SK-N-SH (cell line): ENCODE data around the gene GPR32. TPM values are rescaled to one million over a fixed set of nuclear protein-coding genes. Genes with fewer than 3 reads are reported as not detected.

Experiments
- CTCF ChIA-PET: fragments of 300-600, 350-600 bp; formaldehyde crosslinking; extraction: SDS; loops from one replicate; lab custom pipeline; 2021; lab: Yijun Ruan, JAX
- POLR2A ChIA-PET: fragments of 350-600 bp; sonication (Branson Sonifier 250); formaldehyde crosslinking; extraction: SDS; loops from one replicate; lab custom pipeline; 2020; ENCODE audit warnings: antibody characterized with exemption, inconsistent platforms; lab: Yijun Ruan, JAX
- DNase-seq: peaks from one replicate; pipeline ENCODE4 v3.0.0; 2012
- H2AFZ ChIP-seq: fragments of 200-600 bp; sonication (generic); 2 replicates; pipeline ENCODE4 v1.8.1; 2016; ENCODE audit warnings: antibody characterized with exemption, mild to moderate bottlenecking, low read depth
- H3F3A ChIP-seq: fragments of 200-600 bp; sonication (generic); replicated peaks from 2 replicates; pipeline ENCODE3; 2016; ENCODE audit warnings: antibody characterized with exemption, mild to moderate bottlenecking; ENCODE audit not compliant: insufficient read depth
- H3K27ac ChIP-seq, 2 experiments: fragments of 200-500 bp in 1 of 2; fragments of 200-600 bp in 1 of 2; sonication (Bioruptor generic) in 1 of 2; sonication (generic), shearing (Covaris generic) in 1 of 2; 2 replicates each; pipeline versions ENCODE4 v1.5.1 to v1.6.1; 2014 to 2016; ENCODE audit warnings: low read depth in 2 of 2, inconsistent platforms in 1 of 2, low read length in 1 of 2, mild to moderate bottlenecking in 1 of 2, mixed read lengths in 1 of 2
- H3K27me3 ChIP-seq: fragments of 200-600 bp; sonication (generic), shearing (Covaris generic); 2 replicates; pipeline ENCODE4 v1.6.1; 2016; ENCODE audit warnings: mixed run types; ENCODE audit not compliant: insufficient read depth
- H3K36me3 ChIP-seq, 2 experiments: fragments of 200-500 bp in 1 of 2; fragments of 200-600 bp in 1 of 2; sonication (Bioruptor generic) in 1 of 2; sonication (generic) in 1 of 2; replicated peaks in 1 of 2; 2 replicates each; pipeline versions ENCODE3 to v1.5.1; 2014 to 2016; ENCODE audit warnings: low read length in 1 of 2, mild to moderate bottlenecking in 1 of 2; ENCODE audit not compliant: insufficient read depth in 2 of 2, control insufficient read depth in 1 of 2
- H3K4me1 ChIP-seq, 2 experiments: fragments of 200-500 bp in 1 of 2; fragments of 200-600 bp in 1 of 2; sonication (Bioruptor generic) in 1 of 2; sonication (generic), shearing (Covaris generic) in 1 of 2; 2 replicates each; pipeline versions ENCODE4 v1.5.1 to v1.6.1; 2014 to 2016; ENCODE audit warnings: low read depth in 1 of 2, low read length in 1 of 2, mixed run types in 1 of 2; ENCODE audit not compliant: insufficient read depth in 2 of 2, control insufficient read depth in 1 of 2
- H3K4me2 ChIP-seq: fragments of 200-600 bp; sonication (generic), shearing (Covaris generic); 2 replicates; pipeline ENCODE4 v1.6.1; 2017; ENCODE audit warnings: mixed run types
- H3K4me3 ChIP-seq, 2 experiments: fragments of 200-500 bp in 1 of 2; fragments of 200-600 bp in 1 of 2; sonication (Bioruptor generic) in 1 of 2; sonication (generic), shearing (Covaris generic) in 1 of 2; 2 replicates each; pipeline versions ENCODE4 v1.5.1 to v1.8.1; 2014 to 2016; ENCODE audit warnings: low read depth in 2 of 2, inconsistent platforms in 1 of 2, low read length in 1 of 2, mild to moderate bottlenecking in 1 of 2, mixed read lengths in 1 of 2, moderate library complexity in 1 of 2
- H3K79me2 ChIP-seq: fragments of 200-600 bp; sonication (generic); 2 replicates; pipeline ENCODE4 v1.8.1; 2017; ENCODE audit warnings: mild to moderate bottlenecking; ENCODE audit not compliant: insufficient read depth
- H3K9ac ChIP-seq: fragments of 200-600 bp; sonication (generic); 2 replicates; pipeline ENCODE4 v1.6.1; 2017; ENCODE audit warnings: mixed run types
- H3K9me2 ChIP-seq: fragments of 200-600 bp; sonication (generic); 2 replicates; pipeline ENCODE4 v1.6.1; 2017; ENCODE audit warnings: mixed run types
- H3K9me3 ChIP-seq: fragments of 200-600 bp; sonication (generic); 2 replicates; pipeline ENCODE4 v1.6.1; 2017; ENCODE audit warnings: mixed run types, mild to moderate bottlenecking, moderate library complexity
- H4K20me1 ChIP-seq: fragments of 200-600 bp; sonication (generic); 2 replicates; pipeline ENCODE4 v1.6.1; 2017; ENCODE audit warnings: mild to moderate bottlenecking, mixed run types; ENCODE audit not compliant: insufficient read depth
- CHD2 ChIP-seq: fragments of 150-350 bp; IDR thresholded peaks from 2 replicates; pipeline ENCODE4 v1.6.1; 2018; ENCODE audit warnings: low read length; ENCODE audit not compliant: partially characterized antibody
- EZH2phosphoT487 ChIP-seq: fragments of 200-600 bp; sonication (generic); IDR thresholded peaks from 2 replicates; pipeline ENCODE4 v1.6.1; 2017; ENCODE audit warnings: low read depth, mixed run types, mild to moderate bottlenecking, antibody characterized with exemption, moderate library complexity, borderline replicate concordance
- FOXJ3 ChIP-seq: sonication (generic); formaldehyde crosslinking; IDR thresholded peaks from 2 replicates; pipeline ENCODE4 v1.5.1; 2020; ENCODE audit warnings: mild to moderate bottlenecking, missing genetic modification reagents
- GATA2 ChIP-seq: sonication (generic); formaldehyde crosslinking; IDR thresholded peaks from 2 replicates; pipeline ENCODE4 v1.5.0; 2020; ENCODE audit warnings: mild to moderate bottlenecking, missing genetic modification reagents
- MEF2A ChIP-seq: IDR thresholded peaks from 2 replicates; pipeline ENCODE4 v1.4.0; 2012; ENCODE audit warnings: low read depth, borderline replicate concordance
- MXI1 ChIP-seq: IDR thresholded peaks from 2 replicates; pipeline ENCODE4 v1.6.1; 2012; ENCODE audit warnings: mild to moderate bottlenecking, low read depth, low read length, improper control_type of control experiment
- NFIC ChIP-seq: IDR thresholded peaks from 2 replicates; pipeline ENCODE4 v1.4.0; 2012; ENCODE audit warnings: borderline replicate concordance
- NRF1 ChIP-seq: IDR thresholded peaks from 2 replicates; pipeline ENCODE4 v1.6.1; 2012; ENCODE audit warnings: low read depth, mild to moderate bottlenecking, low read length
- PBX3 ChIP-seq: IDR thresholded peaks from 2 replicates; pipeline ENCODE4; 2012
- POLR2AphosphoS5 ChIP-seq: IDR thresholded peaks from 2 replicates; pipeline ENCODE4 v1.6.1; 2012; ENCODE audit warnings: low read depth, low read length
- RFX5 ChIP-seq: IDR thresholded peaks from 2 replicates; pipeline ENCODE4 v1.6.1; 2012; ENCODE audit warnings: mild to moderate bottlenecking, improper control_type of control experiment, low read length
- RXRA ChIP-seq: IDR thresholded peaks from 2 replicates; pipeline ENCODE4 v1.4.0; 2012; ENCODE audit warnings: low read depth, mild to moderate bottlenecking, borderline replicate concordance
- SIN3A ChIP-seq: IDR thresholded peaks from 2 replicates; pipeline ENCODE4 v1.6.1; 2012; ENCODE audit warnings: low read depth, mild to moderate bottlenecking, low read length, moderate library complexity, borderline replicate concordance
- TAF1 ChIP-seq: IDR thresholded peaks from 2 replicates; pipeline ENCODE4 v1.6.1; 2012; ENCODE audit warnings: low read depth, mild to moderate bottlenecking, low read length, moderate library complexity, borderline replicate concordance
- USF1 ChIP-seq: IDR thresholded peaks from 2 replicates; pipeline ENCODE4 v1.4.0; 2012; ENCODE audit warnings: low read depth, borderline replicate concordance
- ZBTB33 ChIP-seq: IDR thresholded peaks from 2 replicates; pipeline ENCODE4 v1.4.0; 2012; ENCODE audit warnings: low read depth, borderline replicate concordance
- WGBS: methylation state at CpG from one replicate; pipeline ENCODE4 v1.1.6; 2017; ENCODE audit warnings: low lambda C conversion rate; 5-methylcytosine and 5-hydroxymethylcytosine counted together
- polyA plus RNA-seq, 3 experiments: library from polyadenylated mRNA; depleted of rRNA; stranded (reverse); fragments of >200 nt; gene quantifications; 2 replicates each; pipeline ENCODE4 v1.2.3, GENCODE V29; 2012
- TF ChIP-seq, protein P1 (sequence below): IDR thresholded peaks from 2 replicates; pipeline ENCODE4 v1.6.1; 2012; ENCODE audit warnings: mild to moderate bottlenecking, low read depth, low read length, moderate library complexity
- TF ChIP-seq, protein P2 (sequence below): IDR thresholded peaks from 2 replicates; pipeline ENCODE4 v1.4.0; 2012; ENCODE audit warnings: low read depth

GPR32 gene
- polyA plus RNA-seq, 1 of the 3 experiments (the other 2 are of a cell fraction), result not detected

DNA sequence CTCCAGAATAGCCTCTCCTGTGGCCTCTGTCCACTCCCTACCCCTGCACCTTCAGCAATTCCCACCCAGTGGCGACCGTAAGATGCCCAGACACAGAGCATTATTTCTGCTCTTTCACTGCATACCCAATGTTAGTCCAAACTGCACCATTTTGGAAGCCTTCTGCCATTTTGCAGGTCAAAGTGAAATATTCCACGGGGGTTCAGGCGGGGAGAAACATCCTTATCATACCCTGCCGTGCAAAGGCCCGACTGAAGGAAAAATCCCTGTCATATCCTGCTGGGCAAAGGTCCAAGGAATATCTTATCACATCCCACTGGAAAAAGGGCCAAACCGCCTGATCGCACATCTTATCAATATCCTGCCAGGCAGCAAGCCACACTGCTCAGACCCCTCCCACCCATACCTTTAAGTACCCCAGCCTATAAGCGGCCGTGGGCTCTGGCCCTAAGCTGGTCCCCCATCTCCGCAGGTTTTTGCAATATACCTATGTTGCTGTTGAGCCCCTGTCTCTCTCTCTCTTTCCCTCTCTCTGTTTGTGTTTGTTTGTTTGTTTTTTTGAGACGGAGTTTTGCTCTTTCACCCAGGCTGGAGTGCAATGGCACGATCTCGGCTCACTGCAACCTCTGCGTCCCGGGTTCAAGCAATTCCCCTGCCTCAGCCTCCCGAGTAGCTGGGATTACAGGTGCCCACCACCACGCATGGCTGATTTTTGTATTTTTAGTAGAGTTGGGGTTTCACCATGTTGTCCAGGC is 28.9 kb upstream of the GPR32 start:
- Histone ChIP-seq H3K27ac (no peak overlapping the region), H3F3A (no peaks in the 10 kb centered on the region), H3K4me1 (no peaks in the 10 kb centered on the region), H3K9me3 (no peaks in the 10 kb centered on the region), H3K4me3 (no peak overlapping the region), H2AFZ (no peak overlapping the region), H3K4me2 (no peak overlapping the region), H4K20me1 (no peaks in the 10 kb centered on the region), H3K79me2 (no peaks in the 10 kb centered on the region), H3K9me2 (no peaks in the 10 kb centered on the region), H3K9ac (no peak overlapping the region), H3K36me3 (no peaks in the 10 kb centered on the region), H3K27me3 (peaks cover 79% of the 10 kb centered on the region)
- WGBS, result 42% methylated on average over 18 of the region's 18 CpGs
- ChIA-PET CTCF (interaction anchor here (0.6 to 1.9 kb wide), 3 partner anchors 17 to 205 kb away, joined by 3 to 8 read pairs (median 4); no protein-coding TSS in a partner anchor), POLR2A (no interaction called here)
- no peak for DNase-seq
- TF ChIP-seq EZH2phosphoT487 (no peak), ZBTB33 (no peak), RXRA (no peak), CHD2 (no peak), NRF1 (no peak), TAF1 (no peak), PBX3 (no peak), MEF2A (no peak), RFX5 (no peak), SIN3A (no peak), NFIC (no peak), FOXJ3 (CRISPR knock-in tag) (no peak), MXI1 (no peak), POLR2AphosphoS5 (no peak), GATA2 (CRISPR knock-in tag) (no peak), USF1 (no peak)
- TF ChIP-seq, protein P1, sequence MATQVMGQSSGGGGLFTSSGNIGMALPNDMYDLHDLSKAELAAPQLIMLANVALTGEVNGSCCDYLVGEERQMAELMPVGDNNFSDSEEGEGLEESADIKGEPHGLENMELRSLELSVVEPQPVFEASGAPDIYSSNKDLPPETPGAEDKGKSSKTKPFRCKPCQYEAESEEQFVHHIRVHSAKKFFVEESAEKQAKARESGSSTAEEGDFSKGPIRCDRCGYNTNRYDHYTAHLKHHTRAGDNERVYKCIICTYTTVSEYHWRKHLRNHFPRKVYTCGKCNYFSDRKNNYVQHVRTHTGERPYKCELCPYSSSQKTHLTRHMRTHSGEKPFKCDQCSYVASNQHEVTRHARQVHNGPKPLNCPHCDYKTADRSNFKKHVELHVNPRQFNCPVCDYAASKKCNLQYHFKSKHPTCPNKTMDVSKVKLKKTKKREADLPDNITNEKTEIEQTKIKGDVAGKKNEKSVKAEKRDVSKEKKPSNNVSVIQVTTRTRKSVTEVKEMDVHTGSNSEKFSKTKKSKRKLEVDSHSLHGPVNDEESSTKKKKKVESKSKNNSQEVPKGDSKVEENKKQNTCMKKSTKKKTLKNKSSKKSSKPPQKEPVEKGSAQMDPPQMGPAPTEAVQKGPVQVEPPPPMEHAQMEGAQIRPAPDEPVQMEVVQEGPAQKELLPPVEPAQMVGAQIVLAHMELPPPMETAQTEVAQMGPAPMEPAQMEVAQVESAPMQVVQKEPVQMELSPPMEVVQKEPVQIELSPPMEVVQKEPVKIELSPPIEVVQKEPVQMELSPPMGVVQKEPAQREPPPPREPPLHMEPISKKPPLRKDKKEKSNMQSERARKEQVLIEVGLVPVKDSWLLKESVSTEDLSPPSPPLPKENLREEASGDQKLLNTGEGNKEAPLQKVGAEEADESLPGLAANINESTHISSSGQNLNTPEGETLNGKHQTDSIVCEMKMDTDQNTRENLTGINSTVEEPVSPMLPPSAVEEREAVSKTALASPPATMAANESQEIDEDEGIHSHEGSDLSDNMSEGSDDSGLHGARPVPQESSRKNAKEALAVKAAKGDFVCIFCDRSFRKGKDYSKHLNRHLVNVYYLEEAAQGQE, result no peak
- TF ChIP-seq, protein P2, sequence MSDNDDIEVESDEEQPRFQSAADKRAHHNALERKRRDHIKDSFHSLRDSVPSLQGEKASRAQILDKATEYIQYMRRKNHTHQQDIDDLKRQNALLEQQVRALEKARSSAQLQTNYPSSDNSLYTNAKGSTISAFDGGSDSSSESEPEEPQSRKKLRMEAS, result no peak
